HG02981 (cell line): ENCODE measurements around the gene PTPDC1.
"Not testable (repeated sequence)": the region's sequence is repeated elsewhere in the genome, so short reads cannot be mapped to it uniquely, and the experiment has no call there.

Source experiments
- ATAC-seq: cut with Tn5 transposase; IDR thresholded peaks from one replicate; pipeline ENCODE4 v1.9.1; 2021; ENCODE audit warnings: mild to moderate bottlenecking, moderate library complexity; ENCODE audit not compliant: unreplicated experiment

The PTPDC1 gene

GRCh38 chr9:94094219-94095145 is 10.2 kb downstream of the PTPDC1 start:
- not testable (repeated sequence) for ATAC-seq

- ATAC-seq: no peak
Observed at GRCh38 chr9:94096819-94097577, 12.7 kb downstream of the PTPDC1 start.

GRCh38 chr9:94097788-94098414 is 13.6 kb downstream of the PTPDC1 start:
- ATAC-seq: no peak

- ATAC-seq: no peak
Observed at GRCh38 chr9:94100152-94100879, 16.1 kb downstream of the PTPDC1 start.

GRCh38 chr9:94101162-94101853 is 17.0 kb downstream of the PTPDC1 start:
- ATAC-seq: no peak

GRCh38 chr9:94108584-94108983 is 24.3 kb downstream of the PTPDC1 start:
- ATAC-seq: no peak

- no peak for ATAC-seq
Observed at GRCh38 chr9:94110821-94111252, 26.6 kb downstream of the PTPDC1 start.

GRCh38 chr9:94111446-94111845 is 27.2 kb downstream of the PTPDC1 start:
- no peak for ATAC-seq

GRCh38 chr9:94112716-94113465 is 28.6 kb downstream of the PTPDC1 start:
- ATAC-seq: no peak

- not testable (repeated sequence) for ATAC-seq
Observed at GRCh38 chr9:94120088-94120487, 35.8 kb downstream of the PTPDC1 start.

GRCh38 chr9:94120854-94121376 is 36.7 kb downstream of the PTPDC1 start:
- no peak for ATAC-seq

GRCh38 chr9:94126844-94127243 is 42.6 kb downstream of the PTPDC1 start:
- ATAC-seq: no peak

GRCh38 chr9:94127806-94128205 is 43.5 kb downstream of the PTPDC1 start:
- no peak for ATAC-seq

- no peak for ATAC-seq
Observed at GRCh38 chr9:94128580-94128979, 44.3 kb downstream of the PTPDC1 start.

GRCh38 chr9:94134629-94135028 is 50.4 kb downstream of the PTPDC1 start:
- no peak for ATAC-seq

GRCh38 chr9:94135222-94135621 is 51.0 kb downstream of the PTPDC1 start:
- ATAC-seq: no peak

- no peak for ATAC-seq
Observed at GRCh38 chr9:94139672-94140417, 55.6 kb downstream of the PTPDC1 start.

GRCh38 chr9:94140418-94140780 is 56.1 kb downstream of the PTPDC1 start:
- no peak for ATAC-seq
